DMS53 treated with DMSO at 0.1 percent for 48 hours (cell line): ENCODE data around the gene NRG3.

ENCODE experiments used
- DNase-seq: peaks from one replicate; lab custom pipeline; 2025; ENCODE audit not compliant: unreplicated experiment; lab: John Stamatoyannopoulos, UW

NRG3 gene

GRCh38 chr10:82206831-82207230 lies 331.8 kb downstream of the NRG3 start:
- DNase-seq = no peak

DNA sequence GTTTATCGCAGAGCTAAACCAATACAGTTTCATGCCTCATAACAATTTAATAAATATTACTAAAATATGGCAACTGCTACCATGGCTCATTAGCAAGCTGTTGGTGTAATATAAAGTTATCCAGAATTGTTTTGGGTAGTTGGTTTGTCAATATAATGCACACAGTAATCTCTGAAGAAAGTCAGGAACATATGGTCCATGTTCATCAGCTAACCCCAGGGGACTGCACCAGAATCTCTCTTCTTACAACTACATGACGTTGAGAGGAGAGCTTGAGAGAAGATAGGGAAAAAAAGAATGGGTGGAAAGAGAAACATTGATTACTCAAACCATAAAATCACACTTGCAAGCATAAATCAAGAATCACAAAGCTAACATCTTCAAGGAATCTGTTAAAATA lies 333.7 kb downstream of the NRG3 start:
- DNase-seq = no peak

DNA sequence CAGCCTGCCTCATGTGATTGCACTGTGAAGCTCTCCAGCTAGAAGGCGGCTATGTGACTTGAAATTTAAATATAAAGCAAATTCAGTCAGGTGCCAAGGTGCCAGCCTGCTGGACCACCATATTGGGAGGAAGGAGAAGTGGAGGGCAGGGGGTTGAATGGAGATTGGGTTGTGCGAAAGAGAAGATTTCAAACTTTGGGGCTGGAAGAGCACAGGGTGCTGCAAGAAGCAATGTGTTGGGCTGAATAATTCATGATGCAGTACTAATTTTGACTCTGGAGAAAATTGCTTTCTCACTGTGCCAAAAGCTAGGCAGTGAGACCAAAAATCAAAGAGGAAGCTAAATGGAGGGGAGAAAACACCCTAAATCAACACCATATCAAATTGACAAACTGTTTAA lies 335.3 kb downstream of the NRG3 start:
- DNase-seq = no peak

GRCh38 chr10:82211346-82211745 lies 336.4 kb downstream of the NRG3 start:
- no peak for DNase-seq

DNA sequence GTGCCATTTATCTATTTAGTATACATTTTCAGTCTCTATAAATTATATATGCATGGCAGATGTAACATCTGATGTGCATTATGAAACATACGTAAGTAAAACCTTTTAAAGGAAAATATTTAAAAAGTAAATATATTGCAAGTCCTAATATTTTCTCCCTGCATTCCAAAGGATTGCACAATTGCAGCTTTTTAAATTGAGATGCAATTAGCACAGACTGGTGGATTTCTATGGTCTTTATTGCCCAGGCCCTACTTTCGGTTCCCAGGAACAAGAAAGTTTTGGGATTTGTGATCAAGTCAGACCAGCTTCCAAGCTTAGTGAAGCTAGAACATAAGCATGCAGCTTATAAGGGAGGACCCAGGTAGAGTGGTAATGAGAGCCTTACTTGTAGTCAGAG lies 337.8 kb downstream of the NRG3 start:
- no peak for DNase-seq

DNA sequence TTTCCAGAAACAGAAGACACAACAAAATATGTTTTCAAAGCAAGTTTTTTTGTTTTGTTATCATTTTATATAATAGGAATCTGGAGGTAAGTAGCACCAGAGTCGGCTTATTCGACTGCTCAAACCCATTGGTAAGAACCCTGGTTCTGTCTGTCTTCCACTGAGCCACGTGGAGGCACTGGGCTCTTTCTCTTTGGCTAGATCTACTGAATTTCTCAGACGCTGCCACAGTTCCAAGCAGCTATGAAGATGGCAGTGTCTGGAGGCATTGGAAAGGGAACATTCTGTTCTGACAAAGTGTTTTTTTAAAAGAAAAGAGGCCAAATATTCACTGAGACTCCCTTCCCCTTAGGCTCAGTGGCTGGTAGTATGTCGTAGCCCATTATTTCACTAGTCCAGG lies 338.8 kb downstream of the NRG3 start:
- DNase-seq = no peak

DNA sequence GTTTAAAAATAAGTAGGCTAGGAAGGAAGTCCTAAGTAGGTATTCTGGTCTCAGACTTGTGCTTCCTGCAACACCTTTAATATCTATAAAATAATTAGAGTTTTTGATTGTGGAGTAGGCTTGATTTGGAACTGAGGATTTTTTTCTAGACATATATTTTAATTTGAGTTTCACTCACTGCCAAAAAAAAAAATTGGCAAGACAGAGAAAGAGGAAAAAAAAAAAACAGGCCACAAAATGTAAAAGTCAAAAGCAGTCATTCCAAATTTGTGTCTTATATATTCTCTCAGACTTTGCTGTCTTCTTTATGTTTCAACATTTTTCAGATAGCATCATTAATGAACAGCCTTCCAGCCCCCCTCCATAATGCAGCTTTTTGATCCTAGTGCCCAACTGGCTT lies 346.1 kb downstream of the NRG3 start:
- DNase-seq = no peak

DNA sequence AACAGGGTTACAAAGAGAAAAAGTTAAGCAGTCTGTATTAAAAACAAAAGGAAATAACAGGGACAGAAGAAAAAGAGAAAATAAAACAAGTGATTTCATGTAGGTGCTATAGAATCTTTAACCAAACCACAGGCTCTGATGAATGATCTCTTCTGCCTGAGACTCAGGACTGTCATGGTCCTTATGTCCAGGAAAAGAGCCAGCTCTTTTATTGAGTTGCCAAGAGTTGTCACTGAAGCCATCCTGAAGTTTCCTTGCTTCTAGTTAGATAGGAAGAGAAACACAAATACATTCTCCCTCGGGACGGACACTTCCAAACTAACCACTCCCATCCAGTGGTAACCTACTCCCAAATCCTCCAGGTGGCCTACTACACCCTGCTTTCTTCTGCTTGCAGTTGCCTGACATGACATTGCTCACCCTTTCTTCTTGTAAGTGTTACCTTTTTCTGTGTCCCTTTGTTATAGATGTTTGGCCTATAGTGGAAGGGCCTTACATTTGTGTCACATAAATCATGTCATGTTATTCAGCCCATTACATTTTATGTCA lies 346.7 kb downstream of the NRG3 start:
- DNase-seq = no peak

- no peak for DNase-seq
Measured at GRCh38 chr10:82228701-82229100, 353.7 kb downstream of the NRG3 start.

DNA sequence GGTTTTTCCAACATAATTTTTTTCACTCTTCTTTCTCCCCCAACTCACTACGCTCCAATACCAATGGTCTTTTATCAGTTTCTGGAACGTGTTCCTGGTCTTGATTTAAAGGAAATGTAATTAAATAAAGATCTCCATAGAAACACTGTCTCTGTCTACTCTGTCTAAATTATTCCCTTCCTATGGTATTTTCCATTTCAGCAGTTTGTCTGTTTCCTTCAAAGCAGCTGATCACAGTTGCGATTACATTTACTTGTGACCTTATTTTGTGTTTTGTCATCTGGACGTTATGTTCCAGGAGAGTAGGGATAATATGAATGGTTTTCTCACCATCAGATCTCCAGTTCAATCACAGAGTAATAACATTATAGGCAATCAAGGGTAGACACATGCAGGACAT lies 359.2 kb downstream of the NRG3 start:
- no peak for DNase-seq

- no peak for DNase-seq
Measured at GRCh38 chr10:82236084-82236731, 361.2 kb downstream of the NRG3 start.

- no peak for DNase-seq
Measured at GRCh38 chr10:82238291-82238690, 363.3 kb downstream of the NRG3 start.

DNA sequence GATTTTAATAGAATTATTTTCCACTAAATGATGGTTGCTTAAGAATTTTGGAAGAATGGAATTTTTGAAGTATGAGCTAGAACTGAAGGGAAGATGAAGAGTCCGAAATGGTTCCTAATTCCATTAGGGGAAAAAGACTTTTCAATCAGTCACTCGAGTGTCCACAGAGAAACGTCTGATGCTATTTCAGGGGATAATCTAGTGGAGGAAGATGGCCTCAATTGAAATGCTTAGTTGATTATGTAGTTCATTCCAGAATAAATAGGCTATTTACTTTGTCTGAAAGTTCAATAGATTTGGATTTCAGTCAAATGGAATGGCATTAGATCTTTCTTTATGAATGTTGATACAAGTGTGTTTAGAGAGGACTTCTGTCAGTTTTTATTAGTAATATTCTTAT lies 365.4 kb downstream of the NRG3 start:
- DNase-seq = no peak

- DNase-seq = no peak
Measured at GRCh38 chr10:82242778-82243177, 367.8 kb downstream of the NRG3 start.

DNA sequence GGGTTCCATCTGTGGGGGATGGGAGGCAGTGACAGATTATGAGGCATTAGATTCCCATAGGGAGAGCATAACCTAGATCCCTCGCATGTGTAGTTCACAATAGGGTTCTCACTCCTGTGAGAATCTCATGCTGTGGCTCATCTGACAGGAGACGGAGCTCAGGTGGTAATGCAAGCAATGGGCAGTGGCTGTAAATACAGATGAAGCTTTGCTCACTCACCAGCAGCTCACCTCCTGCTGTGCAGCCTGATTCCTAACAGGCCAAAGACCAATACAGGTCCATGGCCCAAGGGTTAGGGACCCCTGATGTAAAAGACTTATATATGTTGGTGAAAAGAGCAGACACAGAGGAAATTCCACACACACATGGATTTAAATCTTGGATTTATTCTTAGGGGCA lies 370.2 kb downstream of the NRG3 start:
- no peak for DNase-seq

GRCh38 chr10:82245906-82246560 lies 371.0 kb downstream of the NRG3 start:
- DNase-seq = no peak

DNA sequence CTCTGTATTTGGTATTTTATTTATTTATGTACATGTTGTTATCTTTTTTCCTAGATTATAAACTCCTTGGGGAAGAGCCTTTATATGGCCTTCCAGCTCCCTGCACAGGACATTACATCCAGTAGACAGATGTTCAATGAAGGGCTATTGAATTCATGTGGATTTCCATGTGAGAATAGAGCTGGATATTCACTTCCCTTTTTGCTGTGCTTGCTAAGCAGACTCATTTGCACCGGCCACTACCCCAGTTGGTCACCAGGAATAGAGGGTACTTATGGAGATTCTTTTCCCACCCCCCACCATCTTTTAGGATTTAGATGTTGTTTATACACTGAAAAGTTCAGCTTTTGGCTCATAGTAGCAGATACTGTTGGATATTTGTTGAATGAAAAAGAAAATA lies 374.1 kb downstream of the NRG3 start:
- no peak for DNase-seq

DNA sequence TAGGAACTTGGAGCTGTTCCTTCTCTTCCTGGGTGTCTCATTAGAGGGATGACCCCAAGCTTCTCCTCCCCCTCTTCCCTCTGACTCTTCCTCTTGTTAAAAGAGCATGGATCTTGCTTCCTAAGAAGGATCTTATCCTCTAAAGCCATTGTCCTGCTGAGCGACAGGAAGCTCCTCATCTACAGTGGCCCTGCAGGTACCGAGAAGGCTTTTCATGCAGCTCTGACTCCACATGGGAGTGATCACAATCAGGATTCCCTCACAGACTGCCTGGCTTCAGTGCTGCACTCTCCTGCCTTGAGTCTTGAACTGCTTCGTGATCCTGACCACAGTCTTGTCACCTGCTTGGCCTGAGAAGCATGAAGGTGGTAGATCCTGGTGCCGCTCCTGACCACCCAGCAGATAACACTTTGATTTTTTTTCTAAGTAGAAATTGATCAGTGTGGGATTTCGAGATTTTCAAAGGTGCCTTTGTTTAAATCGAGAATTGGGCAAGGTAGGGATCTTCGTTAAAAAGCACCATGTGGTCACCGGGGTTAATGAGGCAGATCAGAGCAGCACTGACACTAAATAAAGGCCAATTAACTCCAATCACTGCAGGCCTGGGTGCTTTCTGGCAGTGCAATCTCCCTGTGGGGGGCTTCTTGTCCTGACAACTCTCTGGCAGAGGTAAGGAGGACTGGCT lies 376.4 kb downstream of the NRG3 start:
- DNase-seq = no peak

DNA sequence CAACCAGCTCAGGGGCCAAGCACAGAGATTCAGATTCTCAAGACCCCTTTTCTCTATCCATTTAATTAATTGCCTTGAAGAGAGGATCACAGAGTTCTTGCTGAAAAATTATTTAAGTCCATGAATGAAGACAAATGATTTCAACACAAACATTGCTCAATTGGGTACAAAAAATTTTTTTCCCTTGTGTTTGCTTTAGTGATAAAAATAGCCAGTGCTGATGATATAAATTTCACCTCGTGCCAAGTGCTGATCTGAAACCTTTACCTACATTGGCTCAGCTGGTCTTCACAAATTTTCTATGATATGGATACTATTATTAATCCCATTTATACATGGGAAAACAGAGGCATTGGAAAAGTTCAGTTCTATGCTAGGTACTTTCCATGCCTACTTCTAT lies 377.1 kb downstream of the NRG3 start:
- DNase-seq = no peak

- DNase-seq = no peak
Measured at GRCh38 chr10:82254237-82254636, 379.2 kb downstream of the NRG3 start.

GRCh38 chr10:82256275-82256674 lies 381.3 kb downstream of the NRG3 start:
- DNase-seq = no peak

DNA sequence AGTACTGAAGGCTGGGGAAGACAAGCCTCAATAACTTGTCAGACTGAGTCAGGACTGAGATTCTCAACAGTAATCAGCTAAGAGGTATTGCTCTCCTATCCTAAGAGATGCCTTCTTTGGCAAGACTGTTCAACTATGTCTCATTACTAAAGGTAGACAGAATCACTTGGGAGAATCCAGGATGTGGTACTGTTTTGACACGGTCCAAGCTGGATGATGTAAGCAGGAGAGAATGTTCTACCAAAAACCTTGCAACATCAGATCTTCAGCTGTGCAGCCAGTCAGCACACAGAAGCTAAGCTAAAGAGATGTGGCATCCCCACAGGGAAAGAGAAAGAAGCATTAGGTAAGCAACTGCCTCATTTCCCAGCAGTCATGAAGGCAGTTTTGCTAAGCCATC lies 391.4 kb downstream of the NRG3 start:
- no peak for DNase-seq
